H9 (cell line): ENCODE data around the gene NUDT22. TPM values are rescaled to one million over a fixed set of nuclear protein-coding genes. Genes with fewer than 3 reads are reported as not detected.

Source experiments
- DNase-seq: peaks from one replicate; pipeline ENCODE4 v3.0.0-alpha.2; 2017
- H2AFZ ChIP-seq: one replicate; pipeline ENCODE4 v1.6.1; 2013; ENCODE audit warnings: mild to moderate bottlenecking, low read length, control low read depth, moderate library complexity
- H2AK5ac ChIP-seq: 2 replicates; pipeline ENCODE4 v1.6.1; 2013; ENCODE audit warnings: low read length, control low read depth, mixed read lengths; ENCODE audit not compliant: insufficient read length
- H2BK120ac ChIP-seq: one replicate; pipeline ENCODE4 v1.6.1; 2013; ENCODE audit warnings: low read depth, mild to moderate bottlenecking, low read length, control low read depth, inconsistent platforms; ENCODE audit not compliant: poor library complexity, severe bottlenecking
- H2BK12ac ChIP-seq: 2 replicates; pipeline ENCODE4 v1.6.1; 2013; ENCODE audit warnings: low read length, control low read depth, mixed read lengths, low read depth; ENCODE audit not compliant: insufficient read length
- H2BK15ac ChIP-seq: 2 replicates; pipeline ENCODE4 v1.6.1; 2013; ENCODE audit warnings: low read depth, low read length, control low read depth
- H2BK20ac ChIP-seq: one replicate; pipeline ENCODE4 v1.6.1; 2013; ENCODE audit warnings: low read depth, mild to moderate bottlenecking, low read length, control low read depth, inconsistent platforms; ENCODE audit not compliant: poor library complexity, severe bottlenecking
- H2BK5ac ChIP-seq: 2 replicates; pipeline ENCODE4 v1.6.1; 2013; ENCODE audit warnings: low read length, control low read depth, mixed read lengths; ENCODE audit not compliant: insufficient read length
- H3K14ac ChIP-seq: 2 replicates; pipeline ENCODE4 v1.6.1; 2013; ENCODE audit warnings: low read length, control low read depth; ENCODE audit not compliant: insufficient read depth
- H3K18ac ChIP-seq: 2 replicates; pipeline ENCODE4 v1.6.1; 2013; ENCODE audit warnings: low read depth, mild to moderate bottlenecking, mixed read lengths, low read length, control low read depth; ENCODE audit not compliant: insufficient read length
- H3K23ac ChIP-seq: 2 replicates; pipeline ENCODE4 v1.6.1; 2013; ENCODE audit warnings: low read length, control low read depth, mixed read lengths, low read depth; ENCODE audit not compliant: insufficient read length
- H3K23me2 ChIP-seq: 2 replicates; pipeline ENCODE4 v1.6.1; 2013; ENCODE audit warnings: low read depth, mild to moderate bottlenecking, mixed read lengths, low read length, control low read depth; ENCODE audit not compliant: insufficient read length, poor library complexity, severe bottlenecking
- H3K27ac ChIP-seq: 2 replicates; pipeline ENCODE4 v1.5.1; 2013; ENCODE audit warnings: low read length, control low read depth, mixed read lengths, low read depth; ENCODE audit not compliant: insufficient read length
- H3K27me3 ChIP-seq: 2 replicates; pipeline ENCODE4 v1.6.1; 2013; ENCODE audit warnings: low read length, control low read depth, inconsistent platforms; ENCODE audit not compliant: insufficient read depth
- H3K4ac ChIP-seq: 2 replicates; pipeline ENCODE4 v1.6.1; 2013; ENCODE audit warnings: low read depth, mild to moderate bottlenecking, control low read depth, inconsistent platforms, low read length, moderate library complexity
- H3K4me1 ChIP-seq: 2 replicates; pipeline ENCODE4 v1.6.1; 2013; ENCODE audit warnings: low read length, control low read depth, inconsistent platforms; ENCODE audit not compliant: insufficient read depth
- H3K4me2 ChIP-seq: 2 replicates; pipeline ENCODE4 v1.6.1; 2013; ENCODE audit warnings: low read length, control low read depth, mixed read lengths; ENCODE audit not compliant: insufficient read length, insufficient read depth
- H3K56ac ChIP-seq: 2 replicates; pipeline ENCODE4 v1.6.1; 2013; ENCODE audit warnings: low read depth, mild to moderate bottlenecking, mixed read lengths, low read length, control low read depth; ENCODE audit not compliant: insufficient read length
- H3K79me1 ChIP-seq: 2 replicates; pipeline ENCODE4 v1.6.1; 2013; ENCODE audit warnings: low read depth, mild to moderate bottlenecking, moderate library complexity, low read length, control low read depth, inconsistent platforms; ENCODE audit not compliant: insufficient read depth, poor library complexity, severe bottlenecking
- H3K79me2 ChIP-seq: 2 replicates; pipeline ENCODE4 v1.6.1; 2013; ENCODE audit warnings: low read length, control low read depth, inconsistent platforms; ENCODE audit not compliant: insufficient read depth
- H3K9ac ChIP-seq: 2 replicates; pipeline ENCODE4 v1.6.1; 2013; ENCODE audit warnings: low read length, control low read depth, mixed read lengths; ENCODE audit not compliant: insufficient read length; ENCODE audit errors: extremely low read depth
- H3K9me3 ChIP-seq: one replicate; pipeline ENCODE4 v1.6.1; 2013; ENCODE audit warnings: low read depth, low read length, inconsistent platforms; ENCODE audit not compliant: control insufficient read depth
- H3T11ph ChIP-seq: one replicate; pipeline ENCODE4 v1.6.1; 2013; ENCODE audit warnings: mild to moderate bottlenecking, low read length, control low read depth, inconsistent platforms
- H4K20me1 ChIP-seq: one replicate; pipeline ENCODE4 v1.6.1; 2013; ENCODE audit not compliant: control insufficient read depth, insufficient read length, insufficient read depth
- H4K5ac ChIP-seq: 2 replicates; pipeline ENCODE4 v1.6.1; 2013; ENCODE audit warnings: low read depth, mild to moderate bottlenecking, mixed read lengths, low read length, control low read depth; ENCODE audit not compliant: insufficient read length
- H4K8ac ChIP-seq: replicated peaks from 2 replicates; pipeline ENCODE4 v1.6.1; 2013; ENCODE audit warnings: low read length, control low read depth, mixed read lengths, low read depth; ENCODE audit not compliant: insufficient read length
- H4K91ac ChIP-seq: 2 replicates; pipeline ENCODE4 v1.6.1; 2013; ENCODE audit warnings: low read depth, mild to moderate bottlenecking, moderate library complexity, mixed read lengths, low read length, control low read depth; ENCODE audit not compliant: insufficient read length
- H3K27ac Mint-ChIP-seq, 3 experiments: 2 replicates in 2 of 3; 3 replicates in 1 of 3; pipeline ENCODE4 v1.8.0; 2020 to 2021; ENCODE audit warnings: mixed read lengths in 3 of 3, mild to moderate bottlenecking in 1 of 3, moderate library complexity in 1 of 3
- H3K27me3 Mint-ChIP-seq: 2 replicates; pipeline ENCODE4 v1.8.0; 2021; ENCODE audit warnings: low read depth, mild to moderate bottlenecking, moderate library complexity, mixed read lengths
- H3K36me3 Mint-ChIP-seq, 3 experiments: 2 replicates in 2 of 3; 3 replicates in 1 of 3; pipeline ENCODE4 v1.8.0; 2020 to 2021; ENCODE audit warnings: low read depth in 3 of 3, mixed read lengths in 3 of 3; ENCODE audit not compliant: insufficient read depth in 1 of 3
- H3K4me1 Mint-ChIP-seq, 2 experiments: 2 replicates each; pipeline ENCODE4 v1.8.0; 2020; ENCODE audit warnings: mixed read lengths in 2 of 2
- H3K4me3 Mint-ChIP-seq, 2 experiments: 2 replicates in 1 of 2; 3 replicates in 1 of 2; pipeline ENCODE4 v1.8.0; 2020 to 2021; ENCODE audit warnings: mild to moderate bottlenecking in 2 of 2, mixed read lengths in 2 of 2, moderate library complexity in 1 of 2
- H3K9me3 Mint-ChIP-seq, 2 experiments: 2 replicates in 1 of 2; 3 replicates in 1 of 2; pipeline ENCODE4 v1.8.0; 2020; ENCODE audit warnings: mild to moderate bottlenecking in 2 of 2, mixed read lengths in 2 of 2, moderate library complexity in 1 of 2
- WGBS: extraction: QIAGEN DNeasy Blood & Tissue Kit; methylation state at CpG from one replicate; pipeline ENCODE4 v1.1.7; 2013; ENCODE audit warnings: missing lambda C conversion rate, low lambda C conversion rate, mixed read lengths; ENCODE audit not compliant: insufficient read length; ENCODE audit errors: extremely low coverage; 5-methylcytosine and 5-hydroxymethylcytosine counted together
- total RNA-seq: library from RNA; stranded (reverse); gene quantifications from 2 replicates; pipeline ENCODE4 v1.2.1, GENCODE V29; 2021
- TF ChIP-seq, protein P1 (sequence below): fragments of 200-600 bp; sonication (generic); conservative IDR thresholded peaks from 3 replicates; pipeline ENCODE4 v1.8.0; 2021; ENCODE audit warnings: antibody characterized with exemption, mild to moderate bottlenecking

NUDT22 gene
- total RNA-seq, 1 experiment from 2014 or later = 39.6 TPM

DNA sequence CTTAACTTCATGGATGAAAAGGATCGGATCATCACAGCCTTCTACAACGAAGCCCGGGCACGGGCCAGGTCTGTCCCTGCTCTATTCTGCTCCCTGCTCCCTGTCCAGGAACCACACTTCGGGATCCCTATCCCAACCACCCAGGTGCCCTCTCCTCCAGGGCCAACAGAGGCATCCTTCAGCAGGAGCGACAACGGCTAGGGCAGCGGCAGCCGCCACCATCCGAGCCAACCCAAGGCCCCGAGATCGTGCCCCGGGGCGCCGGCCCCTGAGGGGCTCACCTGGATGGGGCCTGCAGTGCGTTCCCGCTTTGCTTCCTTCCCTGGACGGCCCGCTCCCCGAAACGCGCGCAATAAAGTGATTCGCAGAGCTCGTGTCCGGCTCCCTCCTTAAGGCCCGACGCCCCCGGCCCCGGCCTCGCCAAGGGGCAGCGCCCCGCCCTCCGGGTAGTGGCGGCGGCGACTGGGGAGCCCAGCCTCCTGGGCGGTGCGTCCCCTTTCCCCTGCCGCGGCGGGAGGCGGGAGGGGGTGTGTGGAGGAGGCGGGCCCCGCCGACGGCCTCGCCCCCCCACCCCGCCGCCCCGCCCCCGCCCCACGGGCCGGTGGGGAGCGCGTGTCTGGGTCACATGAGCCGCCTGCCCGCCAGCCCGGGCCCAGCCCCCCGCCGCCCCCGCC, 8.0 kb downstream of the NUDT22 start, which contains the start of gene VEGFB:
VEGFB (plus strand) TSS at position 672 of the 674 bp plus-strand sequence. CDS start 250 bp downstream, outside the sequence.
- H3K4me2 ChIP-seq = peak within 1 kb of the TSS; percentile 51
- peak within 1 kb of the TSS; percentile 81 to 85 for H3K4me3 Mint-ChIP-seq
- no peak within 1 kb of the TSS for H3T11ph ChIP-seq
- H4K8ac ChIP-seq = no peak within 1 kb of the TSS
- H2AK5ac ChIP-seq = no peak within 1 kb of the TSS
- H3K4me1 ChIP-seq = 0 out of 2 replicates have a peak, but pooled peaks cover 3% of the 10 kb centered on the region
- H3K79me2 ChIP-seq = no peaks in the 10 kb centered on the region
- no CpG with 5 or more reads among the region's 62 CpGs for whole genome bisulfite sequencing
- no peak for DNase-seq
- H2BK5ac ChIP-seq = no peak within 1 kb of the TSS
- H2BK120ac ChIP-seq = no peak within 1 kb of the TSS
- no peaks in the 10 kb centered on the region for H3K9me3 ChIP-seq
- peaks cover 21% of the 10 kb centered on the region for H3K23me2 ChIP-seq
- peaks cover 18 to 29% of the 10 kb centered on the region in 2 experiments for H3K4me1 Mint-ChIP-seq
- H3K27ac ChIP-seq = no peak within 1 kb of the TSS
- H3K9me3 Mint-ChIP-seq = no peaks in the 10 kb centered on the region
- no peak within 1 kb of the TSS for H4K5ac ChIP-seq
- no peak within 1 kb of the TSS for H2BK15ac ChIP-seq
- no peak within 1 kb of the TSS for H4K91ac ChIP-seq
- no peak within 1 kb of the TSS for H3K23ac ChIP-seq
- no peaks in the 10 kb centered on the region for H3K79me1 ChIP-seq
- TF ChIP-seq, protein P1, sequence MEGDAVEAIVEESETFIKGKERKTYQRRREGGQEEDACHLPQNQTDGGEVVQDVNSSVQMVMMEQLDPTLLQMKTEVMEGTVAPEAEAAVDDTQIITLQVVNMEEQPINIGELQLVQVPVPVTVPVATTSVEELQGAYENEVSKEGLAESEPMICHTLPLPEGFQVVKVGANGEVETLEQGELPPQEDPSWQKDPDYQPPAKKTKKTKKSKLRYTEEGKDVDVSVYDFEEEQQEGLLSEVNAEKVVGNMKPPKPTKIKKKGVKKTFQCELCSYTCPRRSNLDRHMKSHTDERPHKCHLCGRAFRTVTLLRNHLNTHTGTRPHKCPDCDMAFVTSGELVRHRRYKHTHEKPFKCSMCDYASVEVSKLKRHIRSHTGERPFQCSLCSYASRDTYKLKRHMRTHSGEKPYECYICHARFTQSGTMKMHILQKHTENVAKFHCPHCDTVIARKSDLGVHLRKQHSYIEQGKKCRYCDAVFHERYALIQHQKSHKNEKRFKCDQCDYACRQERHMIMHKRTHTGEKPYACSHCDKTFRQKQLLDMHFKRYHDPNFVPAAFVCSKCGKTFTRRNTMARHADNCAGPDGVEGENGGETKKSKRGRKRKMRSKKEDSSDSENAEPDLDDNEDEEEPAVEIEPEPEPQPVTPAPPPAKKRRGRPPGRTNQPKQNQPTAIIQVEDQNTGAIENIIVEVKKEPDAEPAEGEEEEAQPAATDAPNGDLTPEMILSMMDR = no peak
- peaks cover 20% of the 10 kb centered on the region for H3K27me3 Mint-ChIP-seq
- peaks cover 4 to 24% (median 13%) of the 10 kb centered on the region in 3 experiments; a peak in 6 of 7 replicates for H3K36me3 Mint-ChIP-seq
- H3K14ac ChIP-seq = no peak within 1 kb of the TSS
- no peaks in the 10 kb centered on the region; the same call in 1 of the 2 replicates for H3K27me3 ChIP-seq
- H2BK20ac ChIP-seq = no peak within 1 kb of the TSS
- H3K4ac ChIP-seq = no peak within 1 kb of the TSS
- no peak within 1 kb of the TSS for H3K56ac ChIP-seq
- H3K27ac Mint-ChIP-seq = peak within 1 kb of the TSS in 1 of 3 experiments; percentile 82; a peak in 1 of 7 replicates
- H3K18ac ChIP-seq = no peak within 1 kb of the TSS
- no peak within 1 kb of the TSS for H2AFZ ChIP-seq
- H4K20me1 ChIP-seq = no peaks in the 10 kb centered on the region
- no peak within 1 kb of the TSS for H2BK12ac ChIP-seq
- H3K9ac ChIP-seq = no peak within 1 kb of the TSS
